Endothelial cell of umbilical vein (primary cell): ENCODE measurements around the gene RANBP3L. TPM values are rescaled to one million over a fixed set of nuclear protein-coding genes. Genes with fewer than 3 reads are reported as not detected.
"Not testable (repeated sequence)": the region's sequence is repeated elsewhere in the genome, so short reads cannot be mapped to it uniquely, and the experiment has no call there.

Source experiments
- BruUV-seq: library from RNA; stranded (reverse); fragments of 400-500 nt; replicated peaks from 2 replicates; lab custom pipeline; 2021; lab: Mats Ljungman, UMichigan
- CTCF ChIA-PET: fragments of 300-600, 350-600 bp; sonication (Branson Sonifier 250); formaldehyde crosslinking; loops from one replicate; lab custom pipeline; 2021; ENCODE audit warnings: antibody characterized with exemption, inconsistent platforms; lab: Charles Lee
- POLR2A ChIA-PET: fragments of 300-600, 350-600 bp; sonication (Branson Sonifier 250); formaldehyde crosslinking; loops from one replicate; lab custom pipeline; 2021; ENCODE audit warnings: antibody characterized with exemption, inconsistent platforms; lab: Charles Lee
- DNase-seq: peaks from one replicate; pipeline ENCODE4 v3.0.0-alpha.2; 2011; ENCODE audit warnings: low read depth, low spot score
- FAIRE-seq: peaks from 2 replicates; lab custom pipeline; 2011; peaks lifted over from hg19 to GRCh38; lab: Jason Lieb, UNC
- H2AFZ ChIP-seq: 2 replicates; pipeline ENCODE4 v1.6.0; 2012; ENCODE audit warnings: low read depth, low read length, control low read depth, inconsistent platforms
- H3K27ac ChIP-seq: 2 replicates; pipeline ENCODE4 v1.5.1; 2011; ENCODE audit warnings: low read depth, mild to moderate bottlenecking, control low read depth, low read length, moderate library complexity; ENCODE audit not compliant: insufficient read depth
- H3K27me3 ChIP-seq, 2 experiments: 2 replicates each; pipeline versions ENCODE4 v1.6.0 to v1.6.1; 2011; ENCODE audit warnings: low read length in 2 of 2, mixed read lengths in 1 of 2; ENCODE audit not compliant: control insufficient read depth in 2 of 2, insufficient read depth in 2 of 2
- H3K36me3 ChIP-seq, 2 experiments: 2 replicates in 1 of 2; 3 replicates in 1 of 2; pipeline ENCODE4 v1.5.1; 2011; ENCODE audit warnings: low read length in 2 of 2, mild to moderate bottlenecking in 1 of 2, moderate library complexity in 1 of 2; ENCODE audit not compliant: control insufficient read depth in 2 of 2, insufficient read depth in 2 of 2; ENCODE audit errors: extremely low read depth in 1 of 2
- H3K4me1 ChIP-seq: 3 replicates; pipeline ENCODE4 v1.5.1; 2011; ENCODE audit warnings: mild to moderate bottlenecking, low read length; ENCODE audit not compliant: control insufficient read depth, insufficient read depth; ENCODE audit errors: extremely low read depth
- H3K4me2 ChIP-seq: 2 replicates; pipeline ENCODE4 v1.6.1; 2011; ENCODE audit warnings: low read length, control low read depth, mixed read lengths; ENCODE audit not compliant: insufficient read depth
- H3K4me3 ChIP-seq, 3 experiments: fragments of 200-600 bp in 1 of 3; sonication (generic), shearing (Covaris generic) in 1 of 3; replicated peaks in 1 of 3; 2 replicates each; pipeline ENCODE4 v1.5.1; 2011 to 2016; ENCODE audit warnings: control low read depth in 3 of 3, low read length in 3 of 3, mild to moderate bottlenecking in 2 of 3, inconsistent platforms in 1 of 3, low read depth in 1 of 3, moderate library complexity in 1 of 3; ENCODE audit not compliant: insufficient read depth in 1 of 3
- H3K79me2 ChIP-seq: 2 replicates; pipeline ENCODE4 v1.6.0; 2012; ENCODE audit warnings: low read length, inconsistent platforms; ENCODE audit not compliant: control insufficient read depth, insufficient read depth
- H3K9ac ChIP-seq: replicated peaks from 2 replicates; pipeline ENCODE3; 2011; ENCODE audit warnings: low read length, control low read depth; ENCODE audit not compliant: insufficient read depth; ENCODE audit errors: extremely low read depth
- H3K9me1 ChIP-seq: replicated peaks from 3 replicates; pipeline ENCODE4 v1.6.0; 2011; ENCODE audit warnings: mild to moderate bottlenecking, low read length; ENCODE audit not compliant: control insufficient read depth, insufficient read depth; ENCODE audit errors: extremely low read depth
- H3K9me3 ChIP-seq: replicated peaks from 2 replicates; pipeline ENCODE4 v1.5.1; 2012; ENCODE audit warnings: low read length, inconsistent platforms; ENCODE audit not compliant: control insufficient read depth, insufficient read depth
- H4K20me1 ChIP-seq: replicated peaks from 2 replicates; pipeline ENCODE3; 2011; ENCODE audit warnings: mild to moderate bottlenecking, low read length; ENCODE audit not compliant: control insufficient read depth, insufficient read depth; ENCODE audit errors: extremely low read depth
- EZH2 ChIP-seq: IDR thresholded peaks from 2 replicates; pipeline ENCODE4 v1.6.1; 2012; ENCODE audit warnings: borderline replicate concordance, low read depth, mild to moderate bottlenecking, moderate library complexity, low read length, inconsistent platforms; ENCODE audit not compliant: severe bottlenecking
- FOS ChIP-seq: IDR thresholded peaks from 2 replicates; pipeline ENCODE4 v1.6.1; 2011; ENCODE audit warnings: mild to moderate bottlenecking, low read length, moderate library complexity, borderline replicate concordance; ENCODE audit not compliant: insufficient read depth
- GATA2 ChIP-seq: IDR thresholded peaks from 2 replicates; pipeline ENCODE4 v1.7.0; 2011; ENCODE audit warnings: low read depth, mild to moderate bottlenecking, moderate library complexity, mixed read lengths, low read length; ENCODE audit not compliant: insufficient read length, insufficient read depth
- JUN ChIP-seq: IDR thresholded peaks from 2 replicates; pipeline ENCODE4 v1.6.1; 2011; ENCODE audit warnings: borderline replicate concordance, low read depth; ENCODE audit not compliant: insufficient read length, insufficient read depth
- MAX ChIP-seq: IDR thresholded peaks from 2 replicates; pipeline ENCODE4 v1.6.1; 2011; ENCODE audit not compliant: insufficient read depth, insufficient read length
- MYC ChIP-seq: IDR thresholded peaks from one replicate; pipeline ENCODE4 v1.6.1; 2011; ENCODE audit warnings: mild to moderate bottlenecking, low read depth, low read length
- POLR2A ChIP-seq: IDR thresholded peaks from 2 replicates; pipeline ENCODE4 v1.6.1; 2012; ENCODE audit warnings: low read depth, mild to moderate bottlenecking, control low read depth, low read length
- POLR2AphosphoS5 ChIP-seq: IDR thresholded peaks from 2 replicates; pipeline ENCODE4 v1.6.1; 2012; ENCODE audit warnings: low read depth, mild to moderate bottlenecking, control low read depth, low read length, moderate library complexity; ENCODE audit not compliant: insufficient read depth
- dilution Hi-C: fragments of 300-500 bp; cut with MboI; formaldehyde crosslinking; loops from one replicate; pipeline ENCODE4 v1.15.0; 2019; ENCODE audit warnings: low sequenced_read_pairs; ENCODE audit not compliant: extremely low pct_ligation_motif_present
- intact Hi-C: fragments of 100-400 bp; cut with micrococcal nuclease; formaldehyde crosslinking; loops from one replicate; pipeline ENCODE4 v1.10.0; 2022
- polyA plus RNA-seq, 4 experiments: library from polyadenylated mRNA; depleted of rRNA in 3 of 4; stranded (reverse) in 3 of 4; unstranded in 1 of 4; fragments of >200 nt; gene quantifications; 2 replicates each; pipeline versions ENCODE4 v1.2.1 to v1.2.3, GENCODE V29; 2011 to 2012; ENCODE audit warnings: missing spikeins in 1 of 4
- total RNA-seq: library from RNA; stranded (reverse); gene quantifications from 2 replicates; pipeline ENCODE4 v1.2.3, GENCODE V29; 2021
- TF ChIP-seq, protein P1 (sequence below), 2 donors: IDR thresholded peaks; 1 replicate in 1 of 2; 2 replicates in 1 of 2; pipeline ENCODE4 v1.5.1; 2011; ENCODE audit warnings: low read length in 2 of 2, mild to moderate bottlenecking in 2 of 2, moderate library complexity in 2 of 2, control low read depth in 1 of 2, inconsistent platforms in 1 of 2, low read depth in 1 of 2; ENCODE audit not compliant: insufficient read depth in 1 of 2; ENCODE audit errors: extremely low read depth in 1 of 2

RANBP3L gene
- total and polyA plus RNA-seq, 2 donors (not counting 3 experiments of a cell fraction or from before 2014, with no cell fraction given), result not detected

- dilution Hi-C loops (no loop called here), intact Hi-C loops (no loop called here)
- H4K20me1 ChIP-seq, result no peaks in the 10 kb centered on the region
- no peak for TF ChIP-seq GATA2
- TF ChIP-seq MYC, result no peak
- TF ChIP-seq JUN, result no peak
- no peak for TF ChIP-seq FOS
- TF ChIP-seq POLR2A, result no peak
- TF ChIP-seq EZH2, result no peak
- TF ChIP-seq POLR2AphosphoS5, result no peak
- TF ChIP-seq MAX, result no peak
- TF ChIP-seq, protein P1, sequence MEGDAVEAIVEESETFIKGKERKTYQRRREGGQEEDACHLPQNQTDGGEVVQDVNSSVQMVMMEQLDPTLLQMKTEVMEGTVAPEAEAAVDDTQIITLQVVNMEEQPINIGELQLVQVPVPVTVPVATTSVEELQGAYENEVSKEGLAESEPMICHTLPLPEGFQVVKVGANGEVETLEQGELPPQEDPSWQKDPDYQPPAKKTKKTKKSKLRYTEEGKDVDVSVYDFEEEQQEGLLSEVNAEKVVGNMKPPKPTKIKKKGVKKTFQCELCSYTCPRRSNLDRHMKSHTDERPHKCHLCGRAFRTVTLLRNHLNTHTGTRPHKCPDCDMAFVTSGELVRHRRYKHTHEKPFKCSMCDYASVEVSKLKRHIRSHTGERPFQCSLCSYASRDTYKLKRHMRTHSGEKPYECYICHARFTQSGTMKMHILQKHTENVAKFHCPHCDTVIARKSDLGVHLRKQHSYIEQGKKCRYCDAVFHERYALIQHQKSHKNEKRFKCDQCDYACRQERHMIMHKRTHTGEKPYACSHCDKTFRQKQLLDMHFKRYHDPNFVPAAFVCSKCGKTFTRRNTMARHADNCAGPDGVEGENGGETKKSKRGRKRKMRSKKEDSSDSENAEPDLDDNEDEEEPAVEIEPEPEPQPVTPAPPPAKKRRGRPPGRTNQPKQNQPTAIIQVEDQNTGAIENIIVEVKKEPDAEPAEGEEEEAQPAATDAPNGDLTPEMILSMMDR (IDR thresholded peaks at IDR 0.05; ENCODE audit: extremely low read depth in 1 of 2, insufficient read depth in 1 of 2, low read depth in 1 of 2, low read length in 2 of 2), result no peak
- no peak overlapping the region for H3K4me2 ChIP-seq
- H2AFZ ChIP-seq, result no peak overlapping the region
- H3K36me3 ChIP-seq, result peaks cover 0 to 9% of the 10 kb centered on the region in 2 experiments
- no peak overlapping the region for H3K27ac ChIP-seq
- no peak overlapping the region for H3K9ac ChIP-seq
- peaks cover 12% of the 10 kb centered on the region for H3K4me1 ChIP-seq
- H3K27me3 ChIP-seq, result no peaks in the 10 kb centered on the region
- DNase-seq (no peak), FAIRE-seq (no peak)
- no peaks in the 10 kb centered on the region for H3K9me3 ChIP-seq
- H3K4me3 ChIP-seq, result no peak overlapping the region
- CTCF ChIA-PET, result interaction anchor here (1.4 to 4.0 kb wide), 2 partner anchors 21 to 41 kb away, joined by 4 to 21 read pairs; no protein-coding TSS in a partner anchor
- BruUV-seq, result no TSS peak
- H3K79me2 ChIP-seq, result no peaks in the 10 kb centered on the region
- POLR2A ChIA-PET, result no interaction called here
- no peaks in the 10 kb centered on the region for H3K9me1 ChIP-seq
Observed at GRCh38 chr5:36199620-36200019, 102.1 kb downstream of the RANBP3L start.

GRCh38 chr5:36198783-36199182 is 102.9 kb downstream of the RANBP3L start:
- H3K27ac ChIP-seq, DNase-seq, H3K4me2 ChIP-seq, BruUV-seq, H4K20me1 ChIP-seq, H3K27me3 ChIP-seq, intact Hi-C loops, H3K9me3 ChIP-seq, H3K9ac ChIP-seq, FAIRE-seq, POLR2A ChIA-PET, H3K4me3 ChIP-seq, H3K36me3 ChIP-seq, dilution Hi-C loops, H3K9me1 ChIP-seq, H3K79me2 ChIP-seq, H2AFZ ChIP-seq: not testable (repeated sequence)
- CTCF ChIA-PET, result interaction anchor here (1.4 to 4.0 kb wide), 2 partner anchors 20 to 42 kb away, joined by 4 to 21 read pairs; no protein-coding TSS in a partner anchor
- peaks cover 12% of the 10 kb centered on the region for H3K4me1 ChIP-seq
